GM21447 (cell line): ENCODE data around the gene MMP24.

Experiments
- ATAC-seq: cut with Tn5 transposase; IDR thresholded peaks from one replicate; pipeline ENCODE4 v1.9.1; 2021; ENCODE audit not compliant: unreplicated experiment

The MMP24 gene

DNA sequence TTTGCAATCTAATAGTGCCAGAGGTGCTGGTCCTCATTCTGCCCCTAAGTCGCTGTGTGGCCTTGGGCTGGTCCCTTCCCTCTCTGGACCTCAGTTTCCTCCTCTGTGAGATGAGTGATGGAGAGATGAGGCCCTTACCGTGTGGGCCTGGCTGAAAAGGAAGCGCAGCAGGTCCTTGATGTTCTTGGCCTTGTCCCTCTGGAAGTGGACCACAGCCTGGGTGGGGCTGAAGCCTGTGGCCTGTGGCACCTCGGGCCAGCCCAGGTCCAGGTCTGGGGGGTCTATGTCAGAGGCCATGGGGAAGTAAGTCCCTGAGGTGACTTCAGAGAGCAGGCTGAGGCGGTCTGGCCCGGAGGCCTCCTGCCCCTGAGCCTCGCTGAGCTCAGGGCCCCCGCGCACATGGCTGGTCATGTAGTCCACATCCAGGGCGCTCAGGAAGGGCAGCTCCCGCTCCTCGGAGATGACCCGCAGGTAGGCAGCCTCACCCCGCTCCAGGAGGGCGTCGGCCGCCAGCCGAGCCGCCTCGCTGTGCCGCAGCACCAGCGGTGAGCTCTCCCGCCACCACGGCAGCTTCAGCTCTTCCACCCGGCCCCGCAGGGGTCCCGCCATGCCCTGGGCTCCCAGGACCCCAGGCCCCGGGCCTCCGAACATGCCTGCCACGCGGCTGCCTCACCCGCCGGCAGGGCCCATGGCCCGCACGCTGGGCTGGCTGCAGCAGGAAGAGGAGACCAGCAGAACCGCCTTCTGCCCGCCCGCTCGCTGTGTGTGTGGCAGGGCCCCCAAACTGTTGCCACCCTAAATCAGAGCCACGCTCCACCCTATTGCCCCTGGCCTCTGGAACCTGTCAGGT, 65.4 kb downstream of the MMP24 start, which contains the start of gene FAM83C:
FAM83C (minus strand) TSS at position 772 of the 850 bp plus-strand sequence; CDS start at position 651, 121 bp downstream.
- ATAC-seq: no peak

- no peak for ATAC-seq
Observed at GRCh38 chr20:35292504-35293285, 66.2 kb downstream of the MMP24 start.

- ATAC-seq: no peak
Observed at GRCh38 chr20:35293303-35294292, 67.1 kb downstream of the MMP24 start.

- no peak for ATAC-seq
Observed at GRCh38 chr20:35294293-35294685, 67.8 kb downstream of the MMP24 start.

DNA sequence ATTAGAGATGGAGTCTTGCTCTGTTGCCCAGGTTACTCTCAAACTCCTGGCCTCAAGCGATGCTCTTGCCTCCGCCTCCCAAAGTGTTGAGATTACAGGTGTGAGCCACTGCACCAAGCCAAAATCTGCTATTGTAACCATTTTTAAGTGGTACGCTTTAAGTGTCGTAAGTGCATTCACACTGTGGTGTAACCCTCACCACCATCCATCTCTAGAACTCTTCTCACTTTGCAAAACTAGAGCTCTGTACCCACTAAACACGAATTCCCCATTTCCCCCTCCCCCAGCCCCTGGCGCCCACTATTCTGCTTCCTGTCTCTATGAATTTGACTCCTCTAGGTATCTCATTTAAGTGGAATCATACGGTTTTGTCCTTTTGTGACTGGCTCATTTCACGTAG, 68.6 kb downstream of the MMP24 start:
- ATAC-seq: no peak

DNA sequence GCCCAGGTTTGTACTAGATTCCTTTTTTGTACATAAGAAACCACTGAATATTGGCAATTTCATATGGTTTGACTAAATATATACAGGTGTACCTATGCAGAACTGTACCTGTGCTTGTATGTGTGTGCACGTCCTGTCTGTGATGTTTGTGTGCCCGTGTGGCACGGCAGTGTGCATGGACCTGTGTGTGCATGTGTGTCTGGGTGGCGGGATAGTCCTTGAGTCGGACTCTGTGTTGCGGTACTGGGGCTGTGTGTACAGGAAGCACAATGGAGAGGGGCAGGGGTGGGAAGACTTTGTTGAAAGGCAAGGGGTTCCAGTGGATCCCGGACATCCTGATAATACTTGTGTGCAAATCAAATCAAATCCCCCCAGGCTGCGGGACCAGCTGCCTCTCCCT, 69.2 kb downstream of the MMP24 start:
- no peak for ATAC-seq

DNA sequence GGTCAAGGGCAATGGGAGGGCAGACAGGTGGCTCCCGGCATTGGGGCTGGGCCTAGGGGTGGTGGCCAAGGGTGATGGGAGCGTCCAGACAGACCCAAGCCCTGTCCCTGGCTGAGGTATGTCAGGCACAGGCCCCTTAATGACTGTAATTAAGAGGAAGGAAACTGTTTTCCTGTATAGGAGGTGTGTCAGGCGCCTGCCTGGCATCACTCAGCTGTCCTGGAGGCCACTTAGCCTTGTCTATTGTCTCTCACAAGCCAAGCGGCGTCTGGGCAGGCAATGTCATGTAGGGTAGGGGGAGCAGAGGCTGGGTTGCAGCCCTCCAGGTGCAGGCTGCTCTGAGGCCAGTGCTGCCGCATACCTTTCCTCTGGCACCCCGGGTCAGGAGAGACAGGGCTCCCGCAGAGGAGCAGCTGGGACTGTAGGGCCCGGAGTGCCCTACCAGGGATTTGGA, 69.6 kb downstream of the MMP24 start:
- no peak for ATAC-seq

DNA sequence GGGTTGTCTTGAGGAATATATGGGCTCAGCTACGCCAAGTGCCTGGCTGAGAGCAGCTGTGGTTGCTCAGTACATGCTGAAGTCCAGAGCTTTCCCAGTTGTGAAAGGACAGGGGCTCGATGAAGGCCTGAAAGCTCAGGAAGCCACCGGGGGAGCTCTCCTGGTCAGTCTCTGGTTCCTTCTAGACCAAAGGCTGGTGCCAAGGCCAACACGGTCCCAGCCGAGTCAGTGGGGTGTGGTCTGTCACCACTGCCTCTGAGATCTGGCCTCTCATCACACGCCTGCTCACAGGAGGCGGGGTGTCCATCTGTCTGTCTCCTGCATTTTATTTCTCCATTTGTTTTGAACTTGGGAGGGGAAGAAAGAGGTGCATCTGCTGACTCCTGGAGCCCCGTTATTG, 70.7 kb downstream of the MMP24 start:
- no peak for ATAC-seq

DNA sequence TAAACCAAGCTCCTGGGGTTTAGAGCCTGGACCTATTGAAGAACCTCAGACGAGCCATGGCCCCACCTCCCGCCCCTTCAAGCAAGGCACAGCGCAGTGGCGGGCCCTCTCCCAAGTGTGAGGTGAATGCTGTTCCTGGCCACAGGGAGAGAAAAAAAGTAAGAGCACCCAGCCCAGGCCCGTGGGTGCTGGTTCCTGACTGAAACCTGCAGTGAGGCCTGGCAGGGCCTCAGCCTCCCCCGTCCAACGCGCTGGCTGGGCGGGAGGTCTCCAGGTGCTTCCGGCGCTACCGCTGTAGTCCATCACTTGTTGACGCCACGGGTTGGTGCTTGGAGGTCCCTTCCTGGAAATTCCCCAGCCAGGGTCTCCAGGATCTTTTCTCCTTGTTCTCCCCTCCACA, 71.2 kb downstream of the MMP24 start:
- ATAC-seq: no peak

DNA sequence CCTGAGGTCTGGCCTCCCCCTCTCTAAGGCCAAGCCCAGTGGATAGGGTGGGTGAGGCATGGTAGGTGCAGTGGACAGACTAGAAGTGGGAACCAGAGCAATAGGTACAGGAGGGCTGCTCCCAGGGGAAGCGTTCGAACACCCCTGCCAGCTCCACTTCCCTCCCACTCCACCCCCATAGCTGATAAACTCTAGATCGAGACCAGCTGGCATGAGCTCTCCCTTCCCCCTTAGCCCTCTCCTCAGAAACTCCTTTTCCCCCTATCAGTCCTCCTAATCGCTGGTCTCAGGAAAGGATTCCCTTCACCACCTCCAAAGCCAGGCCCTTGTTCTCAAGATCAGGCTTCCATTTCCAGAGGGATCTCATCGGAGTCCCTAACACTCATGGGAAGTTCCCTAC, 71.8 kb downstream of the MMP24 start:
- no peak for ATAC-seq

DNA sequence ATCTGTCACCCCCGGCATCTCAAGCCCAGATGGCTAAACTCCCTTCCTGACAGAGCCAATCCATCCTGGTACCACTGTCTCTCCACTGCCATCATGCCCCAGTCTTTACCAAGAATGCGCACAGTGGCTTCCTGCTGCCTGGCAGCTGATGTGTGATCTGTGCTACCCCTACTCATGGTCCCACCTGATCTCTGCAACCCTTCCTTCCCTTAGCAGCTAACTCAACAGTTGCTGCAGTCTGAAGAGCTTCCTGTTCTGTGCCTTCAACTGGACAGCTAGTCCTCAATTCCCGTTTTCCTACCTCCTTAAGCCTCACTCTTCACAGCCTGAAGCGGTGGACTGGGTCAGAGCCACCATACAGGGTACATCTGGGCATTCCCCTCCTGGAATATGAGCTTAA, 73.3 kb downstream of the MMP24 start:
- no peak for ATAC-seq

GRCh38 chr20:35300469-35301262, 74.2 kb downstream of the MMP24 start:
- ATAC-seq: no peak

- no peak for ATAC-seq
Observed at GRCh38 chr20:35301426-35301825, 74.9 kb downstream of the MMP24 start.

- ATAC-seq: no peak
Observed at GRCh38 chr20:35302421-35303335, 76.2 kb downstream of the MMP24 start.

GRCh38 chr20:35303382-35303734, 76.9 kb downstream of the MMP24 start:
- no peak for ATAC-seq

- ATAC-seq: no peak
Observed at GRCh38 chr20:35303735-35304491, 77.4 kb downstream of the MMP24 start.

- no peak for ATAC-seq
Observed at GRCh38 chr20:35304956-35305355, 78.5 kb downstream of the MMP24 start.
